HG02759 (cell line): ENCODE data around the gene GBP7.
"Not testable (repeated sequence)": the region's sequence is repeated elsewhere in the genome, so short reads cannot be mapped to it uniquely, and the experiment has no call there.

Experiments
- ATAC-seq: cut with Tn5 transposase; IDR thresholded peaks from one replicate; pipeline ENCODE4 v1.9.1; 2021; ENCODE audit warnings: mild to moderate bottlenecking, moderate library complexity; ENCODE audit not compliant: unreplicated experiment

Gene GBP7

GRCh38 chr1:89171067-89171438, 4.8 kb downstream of the GBP7 start:
- no peak for ATAC-seq

- ATAC-seq = no peak
These were observed 5.4 kb downstream of the GBP7 start for GRCh38 chr1:89170170-89171066.

GRCh38 chr1:89169166-89169565, 6.6 kb downstream of the GBP7 start:
- ATAC-seq = no peak

- ATAC-seq = no peak
These were observed 8.1 kb downstream of the GBP7 start for GRCh38 chr1:89167590-89168230.

GRCh38 chr1:89166705-89167104, 9.1 kb downstream of the GBP7 start:
- no peak for ATAC-seq

GRCh38 chr1:89165811-89166210, 10.0 kb downstream of the GBP7 start:
- ATAC-seq = no peak

GRCh38 chr1:89151047-89151446, 24.8 kb downstream of the GBP7 start:
- no peak for ATAC-seq

- no peak for ATAC-seq
These were observed 25.8 kb downstream of the GBP7 start for GRCh38 chr1:89149976-89150375.

- no peak for ATAC-seq
These were observed 26.6 kb downstream of the GBP7 start for GRCh38 chr1:89149229-89149628.

GRCh38 chr1:89147678-89148658, 27.8 kb downstream of the GBP7 start:
- no peak for ATAC-seq

- no peak for ATAC-seq
These were observed 29.1 kb downstream of the GBP7 start for GRCh38 chr1:89146721-89147120.

- ATAC-seq = no peak
These were observed 32.3 kb downstream of the GBP7 start for GRCh38 chr1:89143484-89143883.

GRCh38 chr1:89142160-89142559, 33.6 kb downstream of the GBP7 start:
- ATAC-seq = no peak

GRCh38 chr1:89133747-89134146, 42.1 kb downstream of the GBP7 start:
- ATAC-seq = no peak

- ATAC-seq = no peak
These were observed 45.1 kb downstream of the GBP7 start for GRCh38 chr1:89130716-89131115.

- no peak for ATAC-seq
These were observed 45.9 kb downstream of the GBP7 start for GRCh38 chr1:89129911-89130310.

- not testable (repeated sequence) for ATAC-seq
These were observed 47.8 kb downstream of the GBP7 start for GRCh38 chr1:89128003-89128458.

- not testable (repeated sequence) for ATAC-seq
These were observed 48.9 kb downstream of the GBP7 start for GRCh38 chr1:89126602-89127565.

- peak; percentile 86 for ATAC-seq
These were observed 49.8 kb downstream of the GBP7 start, which contains the start of gene GBP2 for GRCh38 chr1:89125913-89126580. Gene GBP2 (minus strand): TSS chr1:89126114. CDS start chr1:89121966, 4,148 bp downstream.
